Measurements from ENCODE around the gene NOL7. TPM values are rescaled to one million over a fixed set of nuclear protein-coding genes. Genes with fewer than 3 reads are reported as not detected.

Gene NOL7
- total and polyA plus RNA-seq, 2 of the 13 experiments (the other 11 are each of a cell fraction or from before 2014, with no cell fraction given) = 37.8 to 186 TPM

- TF ChIP-seq JUND (CRISPR knock-in tag; IDR thresholded peaks at IDR 0.05) (no peak; the same call in 1 of the 2 replicates), ZNF383 (CRISPR knock-in tag; IDR thresholded peaks at IDR 0.05; ENCODE audit: borderline replicate concordance) (no peak), ZNF337 (CRISPR knock-in tag; IDR thresholded peaks at IDR 0.05; ENCODE audit: borderline replicate concordance, low read depth) (no peak), HDAC6 (IDR thresholded peaks at IDR 0.05; ENCODE audit: low read depth, low read length) (0 out of 2 replicates have a peak, but pooled peaks have one; percentile 58), ERF (CRISPR knock-in tag; IDR thresholded peaks at IDR 0.05) (peak; percentile 79), TFDP2 (CRISPR knock-in tag; IDR thresholded peaks at IDR 0.05) (peak; percentile 81), KDM5B (CRISPR knock-in tag; IDR thresholded peaks at IDR 0.05; ENCODE audit: borderline replicate concordance) (peak; percentile 96), TMF1 (CRISPR knock-in tag; IDR thresholded peaks at IDR 0.05; ENCODE audit: low read depth) (peak; percentile 44), POLR2G (IDR thresholded peaks at IDR 0.05; ENCODE audit: low read depth, low read length) (peak; percentile 90), MAZ (IDR thresholded peaks at IDR 0.05; ENCODE audit: borderline replicate concordance, low read depth, low read length) (0 out of 2 replicates have a peak, but pooled peaks have one; percentile 22), MAZ (CRISPR knock-in tag; IDR thresholded peaks at IDR 0.05; ENCODE audit: low read depth) (peak; percentile 84), ZNF326 (CRISPR knock-in tag; IDR thresholded peaks at IDR 0.05; ENCODE audit: borderline replicate concordance) (no peak), HNF1A (IDR thresholded peaks at IDR 0.05; ENCODE audit: low read depth) (peak; percentile 18), HNF1A (CRISPR knock-in tag; IDR thresholded peaks at IDR 0.05; ENCODE audit: borderline replicate concordance) (0 out of 2 replicates have a peak, but pooled peaks have one; percentile 59), DMTF1 (CRISPR knock-in tag; IDR thresholded peaks at IDR 0.05) (no peak), TAF1 (CRISPR knock-in tag; IDR thresholded peaks at IDR 0.05) (peak; percentile 84), TBL1XR1 (IDR thresholded peaks at IDR 0.05; ENCODE audit: borderline replicate concordance, low read length, partially characterized antibody) (peak; percentile 46), ZMYM2 (CRISPR knock-in tag; IDR thresholded peaks at IDR 0.05) (peak; percentile 73), CBX5 (CRISPR knock-in tag; IDR thresholded peaks at IDR 0.05; ENCODE audit: borderline replicate concordance) (peak; percentile 35; the same call in 1 of the 2 replicates), STAT5B (CRISPR knock-in tag; IDR thresholded peaks at IDR 0.05) (no peak)
Observed at GRCh38 chr6:13574571-13575376, 40.4 kb upstream of the NOL7 start, which contains the start of gene SIRT5 (continued).
